HepG2 (cell line): ENCODE data around the gene TRIM27. TPM values are rescaled to one million over a fixed set of nuclear protein-coding genes. Genes with fewer than 3 reads are reported as not detected.

Source experiments
- ATAC-seq: fragments of 200-7000 bp; cut with Tn5 transposase; 3 replicates; pipeline ENCODE4 v1.9.1; 2020; ENCODE audit warnings: mild to moderate bottlenecking, moderate library complexity
- Bru-seq: library from RNA; stranded (reverse); fragments of 400-500 nt; gene quantifications from one replicate; lab custom pipeline; 2021; lab: Mats Ljungman, UMichigan
- BruChase-seq, 2 experiments: library from RNA; stranded (reverse); fragments of 400-500 nt; gene quantifications; one replicate each; lab custom pipeline; 2021; lab: Mats Ljungman, UMichigan
- BruUV-seq: library from RNA; stranded (reverse); fragments of 400-500 nt; replicated peaks from 2 replicates; lab custom pipeline; 2021; lab: Mats Ljungman, UMichigan
- CTCF ChIA-PET: fragments of 300-600 bp; formaldehyde crosslinking; extraction: SDS; loops from one replicate; lab custom pipeline; 2021; ENCODE audit warnings: low total read pairs, inconsistent platforms, low intra/inter-chr PET ratio; lab: Yijun Ruan, JAX
- POLR2A ChIA-PET: fragments of 350-600 bp; sonication (Branson Sonifier 250); formaldehyde crosslinking; loops from one replicate; lab custom pipeline; 2020; ENCODE audit warnings: antibody characterized with exemption, inconsistent platforms; lab: Yijun Ruan, JAX
- DNase-seq: peaks from one replicate; pipeline ENCODE4 v3.0.0-alpha.2; 2015; ENCODE audit warnings: low spot score
- FAIRE-seq: peaks from 3 replicates; lab custom pipeline; 2011; peaks lifted over from hg19 to GRCh38; lab: Jason Lieb, UNC
- H2AFZ ChIP-seq: one replicate; pipeline ENCODE4 v1.6.1; 2011; ENCODE audit warnings: low read length, inconsistent platforms
- H3K27ac ChIP-seq: fragments of 300-600 bp; 3 replicates; pipeline ENCODE4 v1.8.0; 2011; ENCODE audit warnings: mixed run types, mild to moderate bottlenecking, mixed read lengths, low read length, inconsistent platforms; ENCODE audit not compliant: insufficient read depth; ENCODE audit errors: extremely low read length
- H3K27me3 ChIP-seq, 2 experiments: fragments of 200-600 bp in 1 of 2; 2 replicates in 1 of 2; 3 replicates in 1 of 2; pipeline versions ENCODE4 v1.6.0 to v1.8.0; 2011; ENCODE audit warnings: low read length in 2 of 2, mild to moderate bottlenecking in 2 of 2, moderate library complexity in 2 of 2, inconsistent platforms in 1 of 2; ENCODE audit not compliant: insufficient read depth in 2 of 2, control insufficient read depth in 1 of 2
- H3K36me3 ChIP-seq, 2 experiments: fragments of 200-600 bp in 1 of 2; replicated peaks in 1 of 2; 2 replicates in 1 of 2; 3 replicates in 1 of 2; pipeline versions ENCODE4 v1.5.1 to v1.8.0; 2011; ENCODE audit warnings: low read length in 2 of 2, inconsistent platforms in 1 of 2; ENCODE audit not compliant: insufficient read depth in 2 of 2, control insufficient read depth in 1 of 2
- H3K4me1 ChIP-seq: 2 replicates; pipeline ENCODE4 v1.5.1; 2012; ENCODE audit warnings: low read length, inconsistent platforms; ENCODE audit not compliant: insufficient read depth
- H3K4me2 ChIP-seq: 2 replicates; pipeline ENCODE4 v1.6.0; 2011; ENCODE audit warnings: low read depth, low read length, inconsistent platforms
- H3K4me3 ChIP-seq, 3 experiments: fragments of 200-600 bp in 1 of 3; sonication (generic), shearing (Covaris generic) in 1 of 3; replicated peaks in 1 of 3; 2 replicates each; pipeline ENCODE4 v1.5.1; 2011 to 2016; ENCODE audit warnings: low read length in 3 of 3, inconsistent platforms in 2 of 3, low read depth in 2 of 3, mild to moderate bottlenecking in 2 of 3, control low read depth in 1 of 3, mixed read lengths in 1 of 3; ENCODE audit not compliant: insufficient read depth in 1 of 3
- H3K79me2 ChIP-seq: one replicate; pipeline ENCODE4 v1.6.1; 2011; ENCODE audit warnings: low read length, inconsistent platforms; ENCODE audit not compliant: insufficient read depth
- H3K9ac ChIP-seq: 2 replicates; pipeline ENCODE4 v1.6.0; 2011; ENCODE audit warnings: mild to moderate bottlenecking, low read depth, low read length, inconsistent platforms; ENCODE audit not compliant: insufficient read depth
- H3K9me3 ChIP-seq: 2 replicates; pipeline ENCODE4 v1.5.1; 2012; ENCODE audit warnings: mild to moderate bottlenecking, low read length
- H4K20me1 ChIP-seq: 2 replicates; pipeline ENCODE4 v1.6.0; 2011; ENCODE audit warnings: inconsistent platforms, mild to moderate bottlenecking, low read length, moderate library complexity; ENCODE audit not compliant: insufficient read depth
- GABPB1 ChIP-seq: IDR thresholded peaks from 2 replicates; pipeline ENCODE4 v1.6.1; 2016; ENCODE audit warnings: mild to moderate bottlenecking, missing genetic modification reagents, moderate library complexity, missing compliant biosample characterization
- GRHL1 ChIP-seq: sonication (generic); formaldehyde crosslinking; conservative IDR thresholded peaks from 2 replicates; pipeline ENCODE4 v1.8.0; 2022; ENCODE audit warnings: missing genetic modification reagents
- HMGXB4 ChIP-seq, 2 experiments: sonication (generic) in 1 of 2; formaldehyde crosslinking in 1 of 2; IDR thresholded peaks; 2 replicates each; pipeline versions ENCODE4 v1.4.0 to v1.6.1; 2018 to 2020; ENCODE audit warnings: missing genetic modification reagents in 2 of 2, borderline replicate concordance in 1 of 2, low read depth in 1 of 2, mild to moderate bottlenecking in 1 of 2, missing biosample characterization in 1 of 2
- IRX3 ChIP-seq: sonication (generic); formaldehyde crosslinking; IDR thresholded peaks from 2 replicates; pipeline ENCODE4 v1.8.1; 2023; ENCODE audit warnings: mild to moderate bottlenecking, low read depth, missing genetic modification reagents, borderline replicate concordance
- PATZ1 ChIP-seq: sonication (generic); formaldehyde crosslinking; IDR thresholded peaks from 2 replicates; pipeline ENCODE4 v1.4.0; 2020; ENCODE audit warnings: missing genetic modification reagents
- PHF5A ChIP-seq: IDR thresholded peaks from one replicate; pipeline ENCODE4 v1.6.1; 2018; ENCODE audit warnings: low read depth, missing genetic modification reagents; ENCODE audit not compliant: unreplicated experiment
- RBM39 ChIP-seq: fragments of 200-400 bp; formaldehyde crosslinking; IDR thresholded peaks from one replicate; pipeline ENCODE4 v1.6.1; 2018; ENCODE audit warnings: antibody characterized with exemption, mild to moderate bottlenecking, low read depth, low read length; ENCODE audit not compliant: poor library complexity, severe bottlenecking
- ZNF205 ChIP-seq: IDR thresholded peaks from 2 replicates; pipeline ENCODE4 v1.6.1; 2018; ENCODE audit warnings: missing biosample characterization, missing genetic modification reagents
- ZNF354B ChIP-seq: sonication (generic); formaldehyde crosslinking; IDR thresholded peaks from 2 replicates; pipeline ENCODE4 v1.8.0; 2022; ENCODE audit warnings: mild to moderate bottlenecking, missing genetic modification reagents
- WGBS: methylation state at CpG from one replicate; pipeline ENCODE4 v1.1.6; 2017; ENCODE audit warnings: low lambda C conversion rate; 5-methylcytosine and 5-hydroxymethylcytosine counted together
- in situ Hi-C: cut with HindIII; loops from 2 replicates; pipeline ENCODE4 v1.10.0; 2017; ENCODE audit warnings: low pct_unique_long_range_greater_than_20kb; ENCODE audit not compliant: extremely low pct_ligation_motif_present
- intact Hi-C: fragments of 100-400 bp; cut with micrococcal nuclease; formaldehyde crosslinking; loops from one replicate; pipeline ENCODE4 v1.10.0; 2022; ENCODE audit not compliant: unreplicated experiment
- long read RNA-seq, 2 experiments: library from RNA in 1 of 2; library from polyadenylated mRNA in 1 of 2; stranded (forward) in 1 of 2; unstranded in 1 of 2; transcript quantifications; one replicate each; pipeline ENCODE4 v2.0.0, GENCODE V29; 2019 to 2022
- polyA minus RNA-seq, 3 experiments: library from RNA; depleted of rRNA, polyadenylated mRNA; stranded (reverse); fragments of >200 nt; gene quantifications; 2 replicates each; pipeline ENCODE4 v1.2.3, GENCODE V29; 2011; ENCODE audit warnings: low replicate concordance in 1 of 3
- polyA plus RNA-seq, 8 experiments: library from polyadenylated mRNA; depleted of rRNA in 3 of 8; stranded (reverse) in 7 of 8; unstranded in 1 of 8; fragments of >200 nt; fragmentation: Illumina TruSeq in 4 of 8; extraction: Trizol in 4 of 8; gene quantifications; 2 replicates each; pipeline versions ENCODE4 v1.2.1 to v1.2.3, GENCODE V29; 2011 to 2016; ENCODE audit warnings: low read depth in 4 of 8, missing spikeins in 1 of 8, mixed read lengths in 1 of 8; ENCODE audit not compliant: insufficient read depth in 1 of 8
- total RNA-seq, 5 experiments: library from RNA; depleted of rRNA; stranded (reverse); fragments of >200 nt; fragmentation: Illumina TruSeq; extraction: Trizol; gene quantifications; 2 replicates each; pipeline ENCODE4 v1.2.3, GENCODE V29; 2016; ENCODE audit warnings: low read depth in 1 of 5

Gene TRIM27
- 79.0 and 88.6 TPM in 2 replicates for total RNA-seq (2016; rRNA removed; fragmentation: Illumina TruSeq; extraction: Trizol)
- total RNA-seq (2016; cell fraction: cytosol; rRNA removed; fragmentation: Illumina TruSeq; extraction: Trizol; ENCODE audit: low read depth), result 14.2 and 14.7 TPM in 2 replicates
- 82.1 and 84.2 TPM in 2 replicates for total RNA-seq (2016; cell fraction: insoluble cytoplasmic fraction; rRNA removed; fragmentation: Illumina TruSeq; extraction: Trizol)
- 35.6 and 36.2 TPM in 2 replicates for total RNA-seq (2016; cell fraction: membrane; rRNA removed; fragmentation: Illumina TruSeq; extraction: Trizol)
- total RNA-seq (2016; cell fraction: nucleus; rRNA removed; fragmentation: Illumina TruSeq; extraction: Trizol), result 86.3 and 102 TPM in 2 replicates
- polyA plus RNA-seq (2011; rRNA removed), result 108 and 112 TPM in 2 replicates
- 79.8 and 88.4 TPM in 2 replicates for polyA plus RNA-seq (2011; cell fraction: cytosol; rRNA removed)
- polyA plus RNA-seq (2011; cell fraction: nucleus; rRNA removed), result 158 and 172 TPM in 2 replicates
- 57.6 and 68.7 TPM in 2 replicates for polyA plus RNA-seq (2012)
- polyA plus RNA-seq (2016; cell fraction: cytosol; fragmentation: Illumina TruSeq; extraction: Trizol; ENCODE audit: low read depth), result 6.2 and 6.6 TPM in 2 replicates
- polyA plus RNA-seq (2016; cell fraction: insoluble cytoplasmic fraction; fragmentation: Illumina TruSeq; extraction: Trizol; ENCODE audit: low read depth), result 74.5 and 78.1 TPM in 2 replicates
- polyA plus RNA-seq (2016; cell fraction: membrane; fragmentation: Illumina TruSeq; extraction: Trizol; ENCODE audit: low read depth), result 14.8 and 17.7 TPM in 2 replicates
- 88.3 and 97.6 TPM in 2 replicates for polyA plus RNA-seq (2016; cell fraction: nucleus; fragmentation: Illumina TruSeq; extraction: Trizol; ENCODE audit: insufficient read depth, low read depth)
- polyA minus RNA-seq (2011; rRNA and poly(A)+ RNA removed; ENCODE audit: low replicate concordance), result 155 and 156 TPM in 2 replicates
- 47.8 and 51.6 TPM in 2 replicates for polyA minus RNA-seq (2011; cell fraction: cytosol; rRNA and poly(A)+ RNA removed)
- 183 and 209 TPM in 2 replicates for polyA minus RNA-seq (2011; cell fraction: nucleus; rRNA and poly(A)+ RNA removed)
- Bru-seq, nascent RNA, result percentile 96 among the genes with signal in this experiment
- percentile 87 among the genes with signal in this experiment for BruChase-seq, experiment 1, labeled RNA remaining after a 6-hour chase
- BruChase-seq, experiment 2, labeled RNA remaining after a 2-hour chase, result percentile 96 among the genes with signal in this experiment
- long read RNA-seq, experiment 1, full-length matches to known transcripts, result 70 of 105 reads
- long read RNA-seq, experiment 1, partial matches to known transcripts, result 16 of 105 reads
- long read RNA-seq, experiment 1, other reads (novel, unspliced or antisense), result 19 of 105 reads
- long read RNA-seq, experiment 2, transcript TRIM27-202 (8 exons, 2,967 nt), result major isoform, 121 of 245 reads
- long read RNA-seq, experiment 2, partial matches to known transcripts, result 14 of 245 reads
- long read RNA-seq, experiment 2, other reads (novel, unspliced or antisense), result 110 of 245 reads

- ChIA-PET POLR2A (interaction anchor here (0.6 to 4.9 kb wide), 45 partner anchors 8 to 1132 kb away, joined by 3 to 120 read pairs (median 6); partner anchors contain the start of gene GABBR1), CTCF (no interaction called here)
- DNase-seq (peak; percentile 88), ATAC-seq (peak; percentile 92), FAIRE-seq (peak; percentile 76)
- intact Hi-C loops, result loop anchor here (1.0 kb wide), 2 partner anchors 18 to 58 kb away; no protein-coding TSS in a partner anchor
- H3K4me1 ChIP-seq, result peaks cover 45% of the 10 kb centered on the region
- peak within 1 kb of the TSS; percentile 76 to 95 (median 92) for H3K4me3 ChIP-seq
- no TSS peak for BruUV-seq
- no peaks in the 10 kb centered on the region; a peak in 1 of 5 replicates for H3K27me3 ChIP-seq
- H4K20me1 ChIP-seq, result peaks cover 32% of the 10 kb centered on the region; the same call in 1 of the 2 replicates
- peaks cover 16 to 28% of the 10 kb centered on the region in 2 experiments for H3K36me3 ChIP-seq
- peak within 1 kb of the TSS; percentile 95 for H3K9ac ChIP-seq
- peaks cover 46% of the 10 kb centered on the region for H3K79me2 ChIP-seq
- peak within 1 kb of the TSS; percentile 92 for H3K27ac ChIP-seq
- in situ Hi-C loops, result no loop called here
- under 1% methylated on average over 13 of the region's 89 CpGs for WGBS
- no peaks in the 10 kb centered on the region for H3K9me3 ChIP-seq
- H3K4me2 ChIP-seq, result peak within 1 kb of the TSS; percentile 92
- peak within 1 kb of the TSS; percentile 29 for H2AFZ ChIP-seq
- TF ChIP-seq HMGXB4 (CRISPR knock-in tag; IDR thresholded peaks at IDR 0.05; ENCODE audit: borderline replicate concordance in 1 of 2, low read depth in 1 of 2), result peak; percentile 89 to 99
- no peak for TF ChIP-seq GRHL1 (CRISPR knock-in tag)
- peak; percentile 96 for TF ChIP-seq GABPB1 (CRISPR knock-in tag)
- TF ChIP-seq ZNF354B (CRISPR knock-in tag), result no peak; the same call in 1 of the 2 replicates
- peak; percentile 90 for TF ChIP-seq PATZ1 (CRISPR knock-in tag)
- peak; percentile 46 for TF ChIP-seq ZNF205 (CRISPR knock-in tag)
- TF ChIP-seq PHF5A, result no peak
- peak; percentile 90 for TF ChIP-seq RBM39
- TF ChIP-seq IRX3 (CRISPR knock-in tag), result no peak; the same call in 1 of the 2 replicates
Measured at GRCh38 chr6:28923318-28924102, at the start of gene TRIM27. Gene TRIM27, minus strand, starts transcription at chr6:28923985. Its CDS starts 353 bp downstream, at chr6:28923632.
